WTC11 (cell line): ENCODE results near the gene KANK4. TPM values are rescaled to one million over a fixed set of nuclear protein-coding genes. Genes with fewer than 3 reads are reported as not detected.

Experiments used
- ATAC-seq: fragments of 200-7000 bp; cut with Tn5 transposase; 2 replicates; pipeline ENCODE4 v1.10.0; 2021; ENCODE audit warnings: mild to moderate bottlenecking, moderate library complexity
- CTCF ChIA-PET: fragments of 300-600 bp; sonication (Branson Sonifier 250); formaldehyde crosslinking; loops from one replicate; lab custom pipeline; 2021; ENCODE audit warnings: antibody characterized with exemption; lab: Charles Lee
- POLR2A ChIA-PET: fragments of 350-600 bp; sonication (Branson Sonifier 250); formaldehyde crosslinking; loops from one replicate; lab custom pipeline; 2021; ENCODE audit warnings: antibody characterized with exemption; lab: Charles Lee
- DNase-seq: peaks from one replicate; pipeline ENCODE4 v3.0.0; 2021; ENCODE audit warnings: low spot score
- H3K27ac Mint-ChIP-seq: 2 replicates; pipeline ENCODE4 v1.8.0; 2021; ENCODE audit warnings: mixed read lengths
- H3K27me3 Mint-ChIP-seq: 2 replicates; pipeline ENCODE4 v1.8.0; 2021; ENCODE audit warnings: low read depth, mild to moderate bottlenecking, moderate library complexity, mixed read lengths
- H3K36me3 Mint-ChIP-seq: 2 replicates; pipeline ENCODE4 v1.8.0; 2021; ENCODE audit warnings: mixed read lengths
- H3K4me1 Mint-ChIP-seq: 2 replicates; pipeline ENCODE4 v1.8.0; 2022; ENCODE audit warnings: mixed read lengths
- H3K4me3 Mint-ChIP-seq: 2 replicates; pipeline ENCODE4 v1.8.0; 2021; ENCODE audit warnings: mild to moderate bottlenecking, moderate library complexity, mixed read lengths
- H3K9me3 Mint-ChIP-seq: 2 replicates; pipeline ENCODE4 v1.8.0; 2021; ENCODE audit warnings: mixed read lengths
- CREM ChIP-seq: sonication (generic); formaldehyde crosslinking; IDR thresholded peaks from 2 replicates; pipeline ENCODE4 v1.8.1; 2022; ENCODE audit warnings: mild to moderate bottlenecking, missing genetic modification reagents, moderate library complexity
- EMX1 ChIP-seq: fragments of 250-450 bp; sonication (Bioruptor Pico); IDR thresholded peaks from 2 replicates; pipeline ENCODE4 v1.8.0; 2021; ENCODE audit warnings: mild to moderate bottlenecking
- FOXJ3 ChIP-seq: sonication (generic); formaldehyde crosslinking; IDR thresholded peaks from 2 replicates; pipeline ENCODE4 v1.9.0; 2021; ENCODE audit warnings: missing genetic modification reagents, mild to moderate bottlenecking, borderline replicate concordance
- FOXK1 ChIP-seq: sonication (generic); formaldehyde crosslinking; IDR thresholded peaks from 2 replicates; pipeline ENCODE4 v1.8.0; 2022; ENCODE audit warnings: mild to moderate bottlenecking, moderate library complexity, missing genetic modification reagents
- FOXP1 ChIP-seq: sonication (generic); formaldehyde crosslinking; IDR thresholded peaks from 2 replicates; pipeline ENCODE4 v1.8.0; 2022; ENCODE audit warnings: missing genetic modification reagents, mild to moderate bottlenecking, moderate library complexity, borderline replicate concordance
- IRF2 ChIP-seq: sonication (generic); formaldehyde crosslinking; IDR thresholded peaks from 2 replicates; pipeline ENCODE4 v1.8.0; 2022; ENCODE audit warnings: low read depth, missing genetic modification reagents, borderline replicate concordance
- KAT7 ChIP-seq: sonication (generic); formaldehyde crosslinking; IDR thresholded peaks from 2 replicates; pipeline ENCODE4 v1.8.1; 2023; ENCODE audit warnings: missing genetic modification reagents, mild to moderate bottlenecking, borderline replicate concordance
- MXD4 ChIP-seq: fragments of 250-450 bp; sonication (Bioruptor Pico); IDR thresholded peaks from 2 replicates; pipeline ENCODE4 v1.8.0; 2021; ENCODE audit warnings: mild to moderate bottlenecking, moderate library complexity, borderline replicate concordance
- NR1H2 ChIP-seq: sonication (generic); formaldehyde crosslinking; IDR thresholded peaks from 2 replicates; pipeline ENCODE4 v1.9.0; 2021; ENCODE audit warnings: mild to moderate bottlenecking, moderate library complexity, missing genetic modification reagents
- RELA ChIP-seq: sonication (generic); formaldehyde crosslinking; IDR thresholded peaks from 2 replicates; pipeline ENCODE4 v1.8.1; 2022; ENCODE audit warnings: missing genetic modification reagents, mild to moderate bottlenecking, borderline replicate concordance
- SMAD3 ChIP-seq: sonication (generic); formaldehyde crosslinking; IDR thresholded peaks from 2 replicates; pipeline ENCODE4 v1.8.0; 2022; ENCODE audit warnings: missing genetic modification reagents, mild to moderate bottlenecking, borderline replicate concordance
- SOX15 ChIP-seq: fragments of 250-450 bp; sonication (Bioruptor Pico); IDR thresholded peaks from 2 replicates; pipeline ENCODE4 v1.9.0; 2021; ENCODE audit warnings: mild to moderate bottlenecking
- ZBTB21 ChIP-seq: sonication (generic); formaldehyde crosslinking; IDR thresholded peaks from 2 replicates; pipeline ENCODE4 v1.8.1; 2023; ENCODE audit warnings: mild to moderate bottlenecking, missing genetic modification reagents, borderline replicate concordance
- ZNF138 ChIP-seq: sonication (generic); formaldehyde crosslinking; conservative IDR thresholded peaks from 2 replicates; pipeline ENCODE4 v1.8.1; 2022; ENCODE audit warnings: mild to moderate bottlenecking, moderate library complexity, missing genetic modification reagents
- ZNF232 ChIP-seq: sonication (generic); formaldehyde crosslinking; IDR thresholded peaks from 2 replicates; pipeline ENCODE4 v1.8.0; 2022; ENCODE audit warnings: mild to moderate bottlenecking, missing genetic modification reagents
- total RNA-seq: library from RNA; stranded (reverse); gene quantifications from 3 replicates; pipeline ENCODE4 v1.2.3, GENCODE V29; 2021
- TF ChIP-seq, protein P1 (sequence below): sonication (generic); formaldehyde crosslinking; IDR thresholded peaks from 2 replicates; pipeline ENCODE4 v1.8.0; 2023; ENCODE audit warnings: mild to moderate bottlenecking, missing genetic modification reagents
- TF ChIP-seq, protein P2 (sequence below): fragments of 250-450 bp; sonication (Bioruptor Pico); IDR thresholded peaks from 2 replicates; pipeline ENCODE4 v1.9.0; 2021; ENCODE audit warnings: mild to moderate bottlenecking
- TF ChIP-seq, protein P3 (sequence below): sonication (generic); formaldehyde crosslinking; IDR thresholded peaks from 2 replicates; pipeline ENCODE4 v1.8.1; 2023; ENCODE audit warnings: mild to moderate bottlenecking, missing genetic modification reagents, moderate library complexity
- TF ChIP-seq, protein P4 (sequence below): fragments of 250-450 bp; sonication (Bioruptor Pico); conservative IDR thresholded peaks from 2 replicates; pipeline ENCODE4 v1.9.0; 2021; ENCODE audit warnings: mild to moderate bottlenecking
- TF ChIP-seq, protein P5 (sequence below): sonication (generic); formaldehyde crosslinking; IDR thresholded peaks from 2 replicates; pipeline ENCODE4 v1.8.1; 2023; ENCODE audit warnings: mild to moderate bottlenecking, missing genetic modification reagents, moderate library complexity
- TF ChIP-seq, protein P6 (sequence below): sonication (generic); formaldehyde crosslinking; IDR thresholded peaks from 2 replicates; pipeline ENCODE4 v1.8.1; 2023; ENCODE audit warnings: mild to moderate bottlenecking, missing genetic modification reagents
- TF ChIP-seq, protein P7 (sequence below): fragments of 250-450 bp; sonication (Bioruptor Pico); IDR thresholded peaks from 2 replicates; pipeline ENCODE4 v1.9.0; 2021; ENCODE audit warnings: moderate library complexity, mild to moderate bottlenecking, inconsistent platforms, borderline replicate concordance
- TF ChIP-seq, protein P8 (sequence below): sonication (generic); formaldehyde crosslinking; IDR thresholded peaks from 2 replicates; pipeline ENCODE4 v1.8.1; 2022; ENCODE audit warnings: mild to moderate bottlenecking, moderate library complexity, missing genetic modification reagents

Gene KANK4
- total RNA-seq, 1 experiment from 2014 or later = 0.35 TPM

DNA sequence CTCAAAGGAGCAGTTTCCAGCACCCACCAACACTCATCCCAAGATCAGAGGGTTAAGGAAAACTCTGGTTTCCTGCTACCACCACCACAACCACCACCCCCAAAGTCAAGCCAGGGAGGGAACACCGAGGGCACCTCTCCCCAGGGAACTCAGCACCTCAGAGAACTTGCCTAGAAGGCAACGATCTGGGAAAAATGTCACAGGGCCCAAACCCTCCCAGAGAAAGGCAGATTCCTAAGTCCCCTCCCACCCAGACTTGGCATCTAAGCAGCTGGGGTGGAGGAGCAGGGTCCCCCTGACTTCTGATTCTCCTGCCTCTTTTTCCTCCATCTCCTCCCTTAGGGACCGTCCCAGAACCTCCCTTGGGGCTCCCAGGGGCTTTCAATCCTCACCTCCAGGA is 10.6 kb downstream of the KANK4 start (continued):
- TF ChIP-seq, protein P1, sequence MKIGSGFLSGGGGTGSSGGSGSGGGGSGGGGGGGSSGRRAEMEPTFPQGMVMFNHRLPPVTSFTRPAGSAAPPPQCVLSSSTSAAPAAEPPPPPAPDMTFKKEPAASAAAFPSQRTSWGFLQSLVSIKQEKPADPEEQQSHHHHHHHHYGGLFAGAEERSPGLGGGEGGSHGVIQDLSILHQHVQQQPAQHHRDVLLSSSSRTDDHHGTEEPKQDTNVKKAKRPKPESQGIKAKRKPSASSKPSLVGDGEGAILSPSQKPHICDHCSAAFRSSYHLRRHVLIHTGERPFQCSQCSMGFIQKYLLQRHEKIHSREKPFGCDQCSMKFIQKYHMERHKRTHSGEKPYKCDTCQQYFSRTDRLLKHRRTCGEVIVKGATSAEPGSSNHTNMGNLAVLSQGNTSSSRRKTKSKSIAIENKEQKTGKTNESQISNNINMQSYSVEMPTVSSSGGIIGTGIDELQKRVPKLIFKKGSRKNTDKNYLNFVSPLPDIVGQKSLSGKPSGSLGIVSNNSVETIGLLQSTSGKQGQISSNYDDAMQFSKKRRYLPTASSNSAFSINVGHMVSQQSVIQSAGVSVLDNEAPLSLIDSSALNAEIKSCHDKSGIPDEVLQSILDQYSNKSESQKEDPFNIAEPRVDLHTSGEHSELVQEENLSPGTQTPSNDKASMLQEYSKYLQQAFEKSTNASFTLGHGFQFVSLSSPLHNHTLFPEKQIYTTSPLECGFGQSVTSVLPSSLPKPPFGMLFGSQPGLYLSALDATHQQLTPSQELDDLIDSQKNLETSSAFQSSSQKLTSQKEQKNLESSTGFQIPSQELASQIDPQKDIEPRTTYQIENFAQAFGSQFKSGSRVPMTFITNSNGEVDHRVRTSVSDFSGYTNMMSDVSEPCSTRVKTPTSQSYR = no peak
- TF ChIP-seq MXD4 (CRISPR knock-in tag) (no peak), FOXP1 (CRISPR knock-in tag) (no peak)

DNA sequence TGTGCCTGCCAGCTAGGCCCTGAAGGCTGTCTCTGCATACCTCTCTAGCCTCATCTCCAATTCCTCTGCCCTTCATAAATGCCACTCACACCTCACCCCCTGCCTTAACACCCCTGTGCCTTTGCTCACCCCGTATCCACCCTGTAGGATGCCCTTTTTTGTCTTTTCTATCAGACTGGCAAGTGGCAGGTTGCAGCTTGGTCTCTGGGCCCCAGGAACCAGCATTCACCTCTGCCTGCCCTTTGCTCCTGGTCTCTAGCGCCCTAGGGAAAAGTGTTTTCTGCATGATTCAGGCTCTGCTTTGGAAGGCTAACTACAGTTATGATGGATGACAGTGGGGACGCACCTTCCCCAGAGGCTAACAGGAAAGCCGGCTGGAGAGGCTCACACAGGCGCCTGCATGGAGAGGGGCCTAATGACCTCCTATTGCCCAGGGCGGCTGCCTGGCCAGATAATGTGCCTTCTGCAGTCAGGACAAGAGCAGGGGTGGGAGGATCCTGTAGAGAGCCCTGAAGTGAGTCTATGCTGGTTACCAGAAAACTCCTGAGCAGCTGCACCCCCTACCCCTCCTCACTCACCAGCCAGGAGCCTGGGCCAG is 11.2 kb downstream of the KANK4 start:
- ChIA-PET CTCF (no interaction called here), POLR2A (no interaction called here)
- H3K4me1 Mint-ChIP-seq = peaks cover 12% of the 10 kb centered on the region

DNA sequence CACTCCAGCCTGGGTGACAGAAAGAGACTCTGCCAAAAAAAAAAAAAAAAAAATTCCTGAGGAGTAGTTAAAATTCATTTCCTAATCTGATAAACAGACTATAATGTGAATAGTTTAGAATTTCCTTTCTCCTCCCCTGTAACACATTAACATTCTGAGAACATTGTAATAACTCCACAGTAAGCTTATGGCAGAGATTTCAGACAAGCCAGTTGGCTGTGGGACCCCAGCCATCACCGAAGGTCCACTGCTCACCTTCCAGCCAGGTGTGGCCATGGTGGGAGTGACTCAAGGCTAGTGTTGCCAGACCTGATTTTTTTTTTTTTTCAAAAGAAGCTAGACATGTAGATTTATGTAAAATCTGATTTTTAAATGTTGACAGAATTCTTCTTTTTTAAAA is 11.8 kb downstream of the KANK4 start:
- no peak overlapping the region for H3K27ac Mint-ChIP-seq
- TF ChIP-seq KAT7 (CRISPR knock-in tag) (no peak), RELA (CRISPR knock-in tag) (no peak), CREM (no peak), SOX15 (CRISPR knock-in tag) (no peak), ZNF138 (CRISPR knock-in tag) (no peak)
- TF ChIP-seq, protein P2, sequence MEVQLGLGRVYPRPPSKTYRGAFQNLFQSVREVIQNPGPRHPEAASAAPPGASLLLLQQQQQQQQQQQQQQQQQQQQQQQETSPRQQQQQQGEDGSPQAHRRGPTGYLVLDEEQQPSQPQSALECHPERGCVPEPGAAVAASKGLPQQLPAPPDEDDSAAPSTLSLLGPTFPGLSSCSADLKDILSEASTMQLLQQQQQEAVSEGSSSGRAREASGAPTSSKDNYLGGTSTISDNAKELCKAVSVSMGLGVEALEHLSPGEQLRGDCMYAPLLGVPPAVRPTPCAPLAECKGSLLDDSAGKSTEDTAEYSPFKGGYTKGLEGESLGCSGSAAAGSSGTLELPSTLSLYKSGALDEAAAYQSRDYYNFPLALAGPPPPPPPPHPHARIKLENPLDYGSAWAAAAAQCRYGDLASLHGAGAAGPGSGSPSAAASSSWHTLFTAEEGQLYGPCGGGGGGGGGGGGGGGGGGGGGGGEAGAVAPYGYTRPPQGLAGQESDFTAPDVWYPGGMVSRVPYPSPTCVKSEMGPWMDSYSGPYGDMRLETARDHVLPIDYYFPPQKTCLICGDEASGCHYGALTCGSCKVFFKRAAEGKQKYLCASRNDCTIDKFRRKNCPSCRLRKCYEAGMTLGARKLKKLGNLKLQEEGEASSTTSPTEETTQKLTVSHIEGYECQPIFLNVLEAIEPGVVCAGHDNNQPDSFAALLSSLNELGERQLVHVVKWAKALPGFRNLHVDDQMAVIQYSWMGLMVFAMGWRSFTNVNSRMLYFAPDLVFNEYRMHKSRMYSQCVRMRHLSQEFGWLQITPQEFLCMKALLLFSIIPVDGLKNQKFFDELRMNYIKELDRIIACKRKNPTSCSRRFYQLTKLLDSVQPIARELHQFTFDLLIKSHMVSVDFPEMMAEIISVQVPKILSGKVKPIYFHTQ (CRISPR knock-in tag) = no peak
- TF ChIP-seq, protein P3, sequence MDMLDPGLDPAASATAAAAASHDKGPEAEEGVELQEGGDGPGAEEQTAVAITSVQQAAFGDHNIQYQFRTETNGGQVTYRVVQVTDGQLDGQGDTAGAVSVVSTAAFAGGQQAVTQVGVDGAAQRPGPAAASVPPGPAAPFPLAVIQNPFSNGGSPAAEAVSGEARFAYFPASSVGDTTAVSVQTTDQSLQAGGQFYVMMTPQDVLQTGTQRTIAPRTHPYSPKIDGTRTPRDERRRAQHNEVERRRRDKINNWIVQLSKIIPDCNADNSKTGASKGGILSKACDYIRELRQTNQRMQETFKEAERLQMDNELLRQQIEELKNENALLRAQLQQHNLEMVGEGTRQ (CRISPR knock-in tag) = no peak
- TF ChIP-seq, protein P4, sequence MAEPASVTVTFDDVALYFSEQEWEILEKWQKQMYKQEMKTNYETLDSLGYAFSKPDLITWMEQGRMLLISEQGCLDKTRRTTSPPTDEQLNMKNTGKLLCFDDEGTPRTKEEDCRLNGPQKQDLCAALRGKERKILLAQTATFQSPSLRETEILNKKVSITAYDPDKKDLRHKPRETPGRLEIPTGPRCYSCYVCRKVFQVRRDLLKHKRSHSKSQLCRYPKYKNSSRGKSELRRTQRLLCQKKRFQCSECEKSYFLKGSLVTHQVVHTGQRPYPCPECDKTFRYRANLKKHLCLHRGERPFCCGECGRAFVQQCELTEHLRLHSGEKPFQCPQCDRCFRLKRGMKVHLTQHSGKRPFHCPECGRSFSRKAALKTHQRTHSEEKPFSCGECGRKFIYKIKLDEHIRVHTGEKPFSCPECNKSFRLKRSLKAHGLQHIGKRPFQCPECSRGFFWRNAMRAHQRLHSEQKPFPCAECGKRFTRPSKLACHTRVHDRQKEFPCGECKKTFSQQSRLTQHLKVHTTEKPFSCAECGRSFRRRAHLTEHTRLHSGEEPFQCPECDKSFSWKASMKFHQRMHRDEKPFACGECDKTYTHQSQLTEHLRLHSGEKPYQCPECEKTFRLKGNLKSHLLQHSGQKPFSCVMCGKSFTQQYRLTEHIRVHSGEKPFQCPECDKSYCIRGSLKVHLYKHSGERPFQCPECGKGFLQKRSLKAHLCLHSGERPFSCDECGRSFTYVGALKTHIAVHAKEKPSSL = no peak

More for the DNA sequence above, 11.2 kb downstream of the KANK4 start:
- no peak for ATAC-seq
- Mint-ChIP-seq H3K4me3 (no peak overlapping the region), H3K27ac (no peak overlapping the region), H3K9me3 (no peaks in the 10 kb centered on the region), H3K27me3 (peaks cover 16% of the 10 kb centered on the region), H3K36me3 (no peaks in the 10 kb centered on the region)
- TF ChIP-seq EMX1 (CRISPR knock-in tag) (no peak), NR1H2 (CRISPR knock-in tag) (no peak), IRF2 (CRISPR knock-in tag) (no peak), ZNF232 (CRISPR knock-in tag) (no peak), SMAD3 (CRISPR knock-in tag) (no peak), FOXJ3 (CRISPR knock-in tag) (no peak), FOXK1 (CRISPR knock-in tag) (no peak), ZBTB21 (no peak)
- TF ChIP-seq, protein P5, sequence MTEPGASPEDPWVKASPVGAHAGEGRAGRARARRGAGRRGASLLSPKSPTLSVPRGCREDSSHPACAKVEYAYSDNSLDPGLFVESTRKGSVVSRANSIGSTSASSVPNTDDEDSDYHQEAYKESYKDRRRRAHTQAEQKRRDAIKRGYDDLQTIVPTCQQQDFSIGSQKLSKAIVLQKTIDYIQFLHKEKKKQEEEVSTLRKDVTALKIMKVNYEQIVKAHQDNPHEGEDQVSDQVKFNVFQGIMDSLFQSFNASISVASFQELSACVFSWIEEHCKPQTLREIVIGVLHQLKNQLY (CRISPR knock-in tag) = no peak
- TF ChIP-seq, protein P6, sequence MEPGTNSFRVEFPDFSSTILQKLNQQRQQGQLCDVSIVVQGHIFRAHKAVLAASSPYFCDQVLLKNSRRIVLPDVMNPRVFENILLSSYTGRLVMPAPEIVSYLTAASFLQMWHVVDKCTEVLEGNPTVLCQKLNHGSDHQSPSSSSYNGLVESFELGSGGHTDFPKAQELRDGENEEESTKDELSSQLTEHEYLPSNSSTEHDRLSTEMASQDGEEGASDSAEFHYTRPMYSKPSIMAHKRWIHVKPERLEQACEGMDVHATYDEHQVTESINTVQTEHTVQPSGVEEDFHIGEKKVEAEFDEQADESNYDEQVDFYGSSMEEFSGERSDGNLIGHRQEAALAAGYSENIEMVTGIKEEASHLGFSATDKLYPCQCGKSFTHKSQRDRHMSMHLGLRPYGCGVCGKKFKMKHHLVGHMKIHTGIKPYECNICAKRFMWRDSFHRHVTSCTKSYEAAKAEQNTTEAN (CRISPR knock-in tag) = no peak
- TF ChIP-seq, protein P7, sequence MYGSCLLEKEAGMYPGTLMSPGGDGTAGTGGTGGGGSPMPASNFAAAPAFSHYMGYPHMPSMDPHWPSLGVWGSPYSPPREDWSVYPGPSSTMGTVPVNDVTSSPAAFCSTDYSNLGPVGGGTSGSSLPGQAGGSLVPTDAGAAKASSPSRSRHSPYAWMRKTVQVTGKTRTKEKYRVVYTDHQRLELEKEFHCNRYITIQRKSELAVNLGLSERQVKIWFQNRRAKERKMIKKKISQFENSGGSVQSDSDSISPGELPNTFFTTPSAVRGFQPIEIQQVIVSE (CRISPR knock-in tag) = no peak
- TF ChIP-seq, protein P8, sequence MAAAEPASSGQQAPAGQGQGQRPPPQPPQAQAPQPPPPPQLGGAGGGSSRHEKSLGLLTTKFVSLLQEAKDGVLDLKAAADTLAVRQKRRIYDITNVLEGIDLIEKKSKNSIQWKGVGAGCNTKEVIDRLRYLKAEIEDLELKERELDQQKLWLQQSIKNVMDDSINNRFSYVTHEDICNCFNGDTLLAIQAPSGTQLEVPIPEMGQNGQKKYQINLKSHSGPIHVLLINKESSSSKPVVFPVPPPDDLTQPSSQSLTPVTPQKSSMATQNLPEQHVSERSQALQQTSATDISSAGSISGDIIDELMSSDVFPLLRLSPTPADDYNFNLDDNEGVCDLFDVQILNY (CRISPR knock-in tag) = no peak
- DNase-seq = no peak

More for the DNA sequence above, 11.8 kb downstream of the KANK4 start:
- DNase-seq = no peak
- ChIA-PET POLR2A (interaction anchor here (0.6 kb wide), 1 partner anchor 15 kb away, joined by 3 read pairs; no protein-coding TSS in a partner anchor), CTCF (no interaction called here)
- Mint-ChIP-seq H3K4me3 (no peak overlapping the region), H3K9me3 (no peaks in the 10 kb centered on the region), H3K27me3 (peaks cover 16% of the 10 kb centered on the region), H3K4me1 (peaks cover 12% of the 10 kb centered on the region), H3K36me3 (no peaks in the 10 kb centered on the region)
- ATAC-seq = no peak
